HepG2 (cell line): Measurements from ENCODE around the gene RAD51C. TPM values are rescaled to one million over a fixed set of nuclear protein-coding genes. Genes with fewer than 3 reads are reported as not detected.
"Not testable (repeated sequence)": the region's sequence is repeated elsewhere in the genome, so short reads cannot be mapped to it uniquely, and the experiment has no call there.

Experiments
- ATAC-seq: fragments of 200-7000 bp; cut with Tn5 transposase; 3 replicates; pipeline ENCODE4 v1.9.1; 2020; ENCODE audit warnings: mild to moderate bottlenecking, moderate library complexity
- BruUV-seq: library from RNA; stranded (reverse); fragments of 400-500 nt; replicated peaks from 2 replicates; lab custom pipeline; 2021; lab: Mats Ljungman, UMichigan
- CTCF ChIA-PET: fragments of 300-600 bp; formaldehyde crosslinking; extraction: SDS; loops from one replicate; lab custom pipeline; 2021; ENCODE audit warnings: low total read pairs, inconsistent platforms, low intra/inter-chr PET ratio; lab: Yijun Ruan, JAX
- POLR2A ChIA-PET: fragments of 350-600 bp; sonication (Branson Sonifier 250); formaldehyde crosslinking; loops from one replicate; lab custom pipeline; 2020; ENCODE audit warnings: antibody characterized with exemption, inconsistent platforms; lab: Yijun Ruan, JAX
- DNase-seq: peaks from one replicate; pipeline ENCODE4 v3.0.0-alpha.2; 2015; ENCODE audit warnings: low spot score
- FAIRE-seq: peaks from 3 replicates; lab custom pipeline; 2011; peaks lifted over from hg19 to GRCh38; lab: Jason Lieb, UNC
- H2AFZ ChIP-seq: one replicate; pipeline ENCODE4 v1.6.1; 2011; ENCODE audit warnings: low read length, inconsistent platforms
- H3K27ac ChIP-seq: fragments of 300-600 bp; 3 replicates; pipeline ENCODE4 v1.8.0; 2011; ENCODE audit warnings: mixed run types, mild to moderate bottlenecking, mixed read lengths, low read length, inconsistent platforms; ENCODE audit not compliant: insufficient read depth; ENCODE audit errors: extremely low read length
- H3K27me3 ChIP-seq, 2 experiments: fragments of 200-600 bp in 1 of 2; 2 replicates in 1 of 2; 3 replicates in 1 of 2; pipeline versions ENCODE4 v1.6.0 to v1.8.0; 2011; ENCODE audit warnings: low read length in 2 of 2, mild to moderate bottlenecking in 2 of 2, moderate library complexity in 2 of 2, inconsistent platforms in 1 of 2; ENCODE audit not compliant: insufficient read depth in 2 of 2, control insufficient read depth in 1 of 2
- H3K36me3 ChIP-seq, 2 experiments: fragments of 200-600 bp in 1 of 2; replicated peaks in 1 of 2; 2 replicates in 1 of 2; 3 replicates in 1 of 2; pipeline versions ENCODE4 v1.5.1 to v1.8.0; 2011; ENCODE audit warnings: low read length in 2 of 2, inconsistent platforms in 1 of 2; ENCODE audit not compliant: insufficient read depth in 2 of 2, control insufficient read depth in 1 of 2
- H3K4me1 ChIP-seq: 2 replicates; pipeline ENCODE4 v1.5.1; 2012; ENCODE audit warnings: low read length, inconsistent platforms; ENCODE audit not compliant: insufficient read depth
- H3K4me2 ChIP-seq: 2 replicates; pipeline ENCODE4 v1.6.0; 2011; ENCODE audit warnings: low read depth, low read length, inconsistent platforms
- H3K4me3 ChIP-seq, 3 experiments: fragments of 200-600 bp in 1 of 3; sonication (generic), shearing (Covaris generic) in 1 of 3; replicated peaks in 1 of 3; 2 replicates each; pipeline ENCODE4 v1.5.1; 2011 to 2016; ENCODE audit warnings: low read length in 3 of 3, inconsistent platforms in 2 of 3, low read depth in 2 of 3, mild to moderate bottlenecking in 2 of 3, control low read depth in 1 of 3, mixed read lengths in 1 of 3; ENCODE audit not compliant: insufficient read depth in 1 of 3
- H3K79me2 ChIP-seq: one replicate; pipeline ENCODE4 v1.6.1; 2011; ENCODE audit warnings: low read length, inconsistent platforms; ENCODE audit not compliant: insufficient read depth
- H3K9ac ChIP-seq: 2 replicates; pipeline ENCODE4 v1.6.0; 2011; ENCODE audit warnings: mild to moderate bottlenecking, low read depth, low read length, inconsistent platforms; ENCODE audit not compliant: insufficient read depth
- H3K9me3 ChIP-seq: 2 replicates; pipeline ENCODE4 v1.5.1; 2012; ENCODE audit warnings: mild to moderate bottlenecking, low read length
- H4K20me1 ChIP-seq: 2 replicates; pipeline ENCODE4 v1.6.0; 2011; ENCODE audit warnings: inconsistent platforms, mild to moderate bottlenecking, low read length, moderate library complexity; ENCODE audit not compliant: insufficient read depth
- CEBPB ChIP-seq: IDR thresholded peaks from 2 replicates; pipeline ENCODE4 v1.6.1; 2011; ENCODE audit warnings: low read depth, low read length, improper control_type of control experiment, borderline replicate concordance
- CEBPG ChIP-seq: IDR thresholded peaks from 2 replicates; pipeline ENCODE4 v1.6.1; 2016
- SRSF1 ChIP-seq: fragments of 200-400 bp; formaldehyde crosslinking; optimal IDR thresholded peaks from 2 replicates; pipeline ENCODE3; 2017; ENCODE audit warnings: mild to moderate bottlenecking, low read depth, low read length, moderate library complexity
- WGBS: methylation state at CpG from one replicate; pipeline ENCODE4 v1.1.6; 2017; ENCODE audit warnings: low lambda C conversion rate; 5-methylcytosine and 5-hydroxymethylcytosine counted together
- in situ Hi-C: cut with HindIII; loops from 2 replicates; pipeline ENCODE4 v1.10.0; 2017; ENCODE audit warnings: low pct_unique_long_range_greater_than_20kb; ENCODE audit not compliant: extremely low pct_ligation_motif_present
- intact Hi-C: fragments of 100-400 bp; cut with micrococcal nuclease; formaldehyde crosslinking; loops from one replicate; pipeline ENCODE4 v1.10.0; 2022; ENCODE audit not compliant: unreplicated experiment
- polyA plus RNA-seq, 8 experiments: library from polyadenylated mRNA; depleted of rRNA in 3 of 8; stranded (reverse) in 7 of 8; unstranded in 1 of 8; fragments of >200 nt; fragmentation: Illumina TruSeq in 4 of 8; extraction: Trizol in 4 of 8; gene quantifications; 2 replicates each; pipeline versions ENCODE4 v1.2.1 to v1.2.3, GENCODE V29; 2011 to 2016; ENCODE audit warnings: low read depth in 4 of 8, missing spikeins in 1 of 8, mixed read lengths in 1 of 8; ENCODE audit not compliant: insufficient read depth in 1 of 8
- total RNA-seq, 5 experiments: library from RNA; depleted of rRNA; stranded (reverse); fragments of >200 nt; fragmentation: Illumina TruSeq; extraction: Trizol; gene quantifications; 2 replicates each; pipeline ENCODE4 v1.2.3, GENCODE V29; 2016; ENCODE audit warnings: low read depth in 1 of 5
- TF ChIP-seq, protein P1 (sequence below): IDR thresholded peaks from 2 replicates; pipeline ENCODE4 v1.6.1; 2012; ENCODE audit warnings: low read depth, low read length, improper control_type of control experiment

RAD51C gene
- total and polyA plus RNA-seq, 2 of the 13 experiments (the other 11 are each of a cell fraction or from before 2014, with no cell fraction given) = 38.5 to 106 TPM

DNA sequence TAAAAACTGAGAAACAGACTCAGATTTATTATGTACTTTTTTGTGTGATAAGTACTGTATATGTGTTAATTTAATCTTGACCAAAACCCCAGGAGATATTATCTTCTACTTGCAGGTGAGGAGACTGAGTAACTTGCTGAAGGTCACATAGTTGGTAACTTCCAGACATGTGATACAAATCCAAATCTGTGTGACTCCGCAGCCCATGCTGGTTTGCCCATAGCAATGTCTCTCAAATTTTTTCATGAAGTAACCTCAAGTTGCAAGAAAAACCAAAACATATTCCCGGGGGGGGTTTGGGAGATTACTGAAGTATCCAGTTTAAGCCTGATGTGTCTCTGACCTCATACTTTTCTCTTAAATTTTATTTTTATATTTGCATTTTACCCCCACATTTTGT, 3.9 kb upstream of the RAD51C start (continued):
- TF ChIP-seq, protein P1, sequence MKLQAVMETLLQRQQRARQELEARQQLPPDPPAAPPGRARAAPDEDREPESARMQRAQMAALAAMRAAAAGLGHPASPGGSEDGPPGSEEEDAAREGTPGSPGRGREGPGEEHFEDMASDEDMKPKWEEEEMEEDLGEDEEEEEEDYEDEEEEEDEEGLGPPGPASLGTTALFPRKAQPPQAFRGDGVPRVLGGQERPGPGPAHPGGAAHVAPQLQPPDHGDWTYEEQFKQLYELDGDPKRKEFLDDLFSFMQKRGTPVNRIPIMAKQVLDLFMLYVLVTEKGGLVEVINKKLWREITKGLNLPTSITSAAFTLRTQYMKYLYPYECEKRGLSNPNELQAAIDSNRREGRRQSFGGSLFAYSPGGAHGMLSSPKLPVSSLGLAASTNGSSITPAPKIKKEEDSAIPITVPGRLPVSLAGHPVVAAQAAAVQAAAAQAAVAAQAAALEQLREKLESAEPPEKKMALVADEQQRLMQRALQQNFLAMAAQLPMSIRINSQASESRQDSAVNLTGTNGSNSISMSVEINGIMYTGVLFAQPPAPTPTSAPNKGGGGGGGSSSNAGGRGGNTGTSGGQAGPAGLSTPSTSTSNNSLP = no peak
- TF ChIP-seq SRSF1 = no peak

DNA sequence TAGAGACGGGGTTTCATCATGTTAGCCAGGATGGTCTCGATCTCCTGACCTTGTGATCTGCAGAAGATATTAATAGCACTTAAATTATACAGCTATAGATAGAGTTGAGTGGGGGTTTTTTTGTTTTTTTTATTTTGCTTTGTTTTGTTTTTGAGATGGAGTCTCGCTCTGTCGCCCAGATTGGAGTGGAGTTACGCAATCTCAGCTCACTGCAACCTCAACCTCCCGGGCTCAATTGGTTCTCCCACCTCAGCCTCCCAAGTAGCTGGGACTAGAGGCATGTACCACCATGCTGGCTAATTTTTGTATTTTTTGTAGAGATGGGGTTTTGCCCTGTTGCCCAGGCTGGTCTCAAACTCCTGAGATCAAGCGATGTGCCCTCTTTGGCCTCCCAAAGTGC, 2.4 kb upstream of the RAD51C start:
- POLR2A ChIA-PET = interaction anchor here (4.1 kb wide), 1 partner anchor 58 kb away, joined by 49 read pairs; no protein-coding TSS in a partner anchor
- H3K9ac ChIP-seq, H3K4me3 ChIP-seq, CTCF ChIA-PET, DNase-seq, in situ Hi-C loops, H3K27ac ChIP-seq, FAIRE-seq, H2AFZ ChIP-seq, BruUV-seq, H4K20me1 ChIP-seq, H3K36me3 ChIP-seq, H3K4me2 ChIP-seq, H3K27me3 ChIP-seq, H3K9me3 ChIP-seq, ATAC-seq: not testable (repeated sequence)
- WGBS = 78% methylated on average over 7 of the region's 7 CpGs
- TF ChIP-seq CEBPG (CRISPR knock-in tag) = peak; percentile 46; the same call in 1 of the 2 replicates
- peak; percentile 72 for TF ChIP-seq CEBPB
- intact Hi-C loops = loop anchor here (5.0 kb wide), 1 partner anchor 173 kb away; no protein-coding TSS in a partner anchor
- Histone ChIP-seq H3K79me2 (peaks cover 19% of the 10 kb centered on the region), H3K4me1 (peaks cover 26% of the 10 kb centered on the region)
